GM23248 (cell line): ENCODE results near the gene WDR64.

Source experiments
- EZH2 ChIP-seq: fragments of 200-600 bp; sonication (generic); IDR thresholded peaks from 2 replicates; pipeline ENCODE4 v1.6.1; 2018; ENCODE audit warnings: antibody characterized with exemption, mild to moderate bottlenecking; ENCODE audit not compliant: insufficient read depth, poor library complexity, severe bottlenecking
- EZH2phosphoT487 ChIP-seq: fragments of 200-600 bp; sonication (generic); IDR thresholded peaks from 2 replicates; pipeline ENCODE4 v1.6.1; 2018; ENCODE audit warnings: antibody characterized with exemption, moderate library complexity, mild to moderate bottlenecking, low read depth; ENCODE audit not compliant: insufficient read depth

DNA sequence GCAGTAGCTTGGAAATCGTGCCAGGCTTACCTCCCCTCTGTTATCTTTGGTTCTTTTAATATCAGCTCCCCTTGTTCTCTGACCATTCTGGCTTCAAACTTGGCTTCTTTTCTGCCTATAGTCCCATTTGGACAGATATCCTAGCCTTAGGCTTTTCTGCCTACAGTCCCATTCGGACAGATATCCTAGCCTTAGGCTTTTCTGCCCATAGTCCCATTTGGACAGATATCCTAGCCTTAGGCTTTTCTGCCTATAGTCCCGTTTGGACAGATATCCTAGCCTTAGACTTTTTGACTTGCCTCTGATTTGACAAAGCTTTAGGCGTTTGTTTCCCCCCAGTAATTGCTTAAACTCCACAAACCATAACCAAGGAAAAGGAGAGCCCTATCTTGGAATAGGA lies 37.5 kb upstream of the WDR64 start:
- TF ChIP-seq EZH2: no peak
- TF ChIP-seq EZH2phosphoT487: no peak
